ENCODE results near the gene KCNQ5. TPM values are rescaled to one million over a fixed set of nuclear protein-coding genes. Genes with fewer than 3 reads are reported as not detected.

Gene KCNQ5
- total and polyA plus RNA-seq, 2 of the 8 experiments (the other 6 are each of a cell fraction or from before 2014, with no cell fraction given): 0.83 to 1.2 TPM

DNA sequence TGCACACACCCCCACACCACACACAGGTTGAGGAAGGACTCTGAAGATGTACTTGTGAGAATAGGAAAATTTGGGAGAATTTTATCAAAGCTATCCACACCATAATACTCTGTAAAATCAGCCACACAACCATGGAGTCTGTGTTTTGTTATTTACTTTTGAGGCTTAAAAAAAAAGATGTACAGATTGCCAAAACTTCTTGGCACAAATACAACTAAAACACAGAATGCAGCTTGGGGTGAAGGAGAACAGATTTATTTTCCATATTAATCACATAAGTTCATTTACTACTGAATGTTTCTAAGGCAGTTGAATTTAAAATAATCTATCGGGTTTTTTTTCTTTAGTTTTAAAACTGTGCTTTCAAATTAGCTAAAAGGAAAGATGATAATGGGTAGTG, 32.8 kb upstream of the KCNQ5 start:
- Histone ChIP-seq H2BK20ac (ENCODE audit: low read length) (no peak overlapping the region), H4K8ac (ENCODE audit: extremely low read depth, insufficient read depth, low read length) (no peak overlapping the region), H2BK12ac (ENCODE audit: low read depth, low read length) (no peak overlapping the region), H3K9me3 (ENCODE audit: insufficient read depth in 2 of 2, low read depth in 1 of 2, low read length in 1 of 2) (no peaks in the 10 kb centered on the region), H3K79me1 (ENCODE audit: low read depth, low read length) (no peaks in the 10 kb centered on the region), H4K20me1 (replicated peaks in 1 of 2; ENCODE audit: control insufficient read depth in 1 of 2, insufficient read depth in 2 of 2, low read length in 2 of 2) (no peaks in the 10 kb centered on the region), H4K91ac (replicated peaks; ENCODE audit: insufficient read length, low read length) (no peak overlapping the region), H3K4me1 (replicated peaks in 1 of 4; ENCODE audit: control insufficient read depth in 3 of 4, insufficient read depth in 4 of 4, low read length in 3 of 4) (no peaks in the 10 kb centered on the region), H3K23me2 (ENCODE audit: low read depth, low read length) (no peaks in the 10 kb centered on the region), H3K9ac (replicated peaks in 1 of 4; ENCODE audit: extremely low read depth in 1 of 4, low read depth in 3 of 4, low read length in 3 of 4) (no peak overlapping the region), H3K36me3 (ENCODE audit: control insufficient read depth in 2 of 4, insufficient read depth in 4 of 4, low read length in 3 of 4) (no peaks in the 10 kb centered on the region), H3K4ac (replicated peaks; ENCODE audit: insufficient read length, low read depth, low read length) (no peak overlapping the region), H3K18ac (ENCODE audit: extremely low read depth, low read length) (no peak overlapping the region), H3K27ac (ENCODE audit: low read depth, low read length) (no peak overlapping the region), H3K23ac (ENCODE audit: insufficient read length) (no peak overlapping the region), H2AFZ (ENCODE audit: low read length) (no peak overlapping the region), H3K4me3 (ENCODE audit: extremely low read depth in 1 of 4, insufficient read depth in 2 of 4, low read depth in 3 of 4, low read length in 4 of 4) (no peak overlapping the region), H3K56ac (replicated peaks; ENCODE audit: insufficient read length, low read depth, low read length) (no peak overlapping the region), H3K14ac (ENCODE audit: insufficient read length) (no peak overlapping the region), H2BK120ac (replicated peaks; ENCODE audit: low read depth, low read length) (no peak overlapping the region), H2BK5ac (ENCODE audit: low read depth, low read length) (no peak overlapping the region), H3K4me2 (ENCODE audit: insufficient read depth in 1 of 2, low read depth in 2 of 2, low read length in 2 of 2) (no peak overlapping the region), H3K27me3 (replicated peaks in 1 of 4; ENCODE audit: control insufficient read depth in 3 of 4, extremely low read depth in 1 of 4, insufficient read depth in 3 of 4, low read length in 3 of 4) (no peaks in the 10 kb centered on the region), H2BK15ac (ENCODE audit: low read length) (no peak overlapping the region), H4K5ac (ENCODE audit: insufficient read length, low read depth, low read length) (no peak overlapping the region), H3K79me2 (ENCODE audit: control insufficient read depth in 1 of 2, insufficient read depth in 2 of 2, low read length in 2 of 2) (no peaks in the 10 kb centered on the region), H2AK5ac (ENCODE audit: low read depth, low read length) (no peak overlapping the region)
- 100% methylated on average over 1 of the region's 1 CpG; no CpG with 5 or more reads in 1 of the 2 experiments for WGBS, 2 experiments (ENCODE audit: extremely low coverage in 1 of 2, insufficient coverage in 1 of 2, insufficient read length in 1 of 2, insufficient replicate concordance in 2 of 2, low coverage in 1 of 2, low lambda C conversion rate in 2 of 2, missing lambda C conversion rate in 1 of 2)
- ChIA-PET CTCF (ENCODE audit: partially characterized antibody) (interaction anchor here (0.8 to 3.1 kb wide), 13 partner anchors 8 to 720 kb away, joined by 3 to 18 read pairs (median 4); no protein-coding TSS in a partner anchor), POLR2A (ENCODE audit: partially characterized antibody) (no interaction called here)
- DNase-seq (ENCODE audit: low read depth in 1 of 2, low spot score in 2 of 2) (no peak), FAIRE-seq (no peak)
- TF ChIP-seq CTBP2 (IDR thresholded peaks at IDR 0.05; ENCODE audit: borderline replicate concordance, insufficient read depth, insufficient read length, low read length): no peak
- TF ChIP-seq, protein P1, sequence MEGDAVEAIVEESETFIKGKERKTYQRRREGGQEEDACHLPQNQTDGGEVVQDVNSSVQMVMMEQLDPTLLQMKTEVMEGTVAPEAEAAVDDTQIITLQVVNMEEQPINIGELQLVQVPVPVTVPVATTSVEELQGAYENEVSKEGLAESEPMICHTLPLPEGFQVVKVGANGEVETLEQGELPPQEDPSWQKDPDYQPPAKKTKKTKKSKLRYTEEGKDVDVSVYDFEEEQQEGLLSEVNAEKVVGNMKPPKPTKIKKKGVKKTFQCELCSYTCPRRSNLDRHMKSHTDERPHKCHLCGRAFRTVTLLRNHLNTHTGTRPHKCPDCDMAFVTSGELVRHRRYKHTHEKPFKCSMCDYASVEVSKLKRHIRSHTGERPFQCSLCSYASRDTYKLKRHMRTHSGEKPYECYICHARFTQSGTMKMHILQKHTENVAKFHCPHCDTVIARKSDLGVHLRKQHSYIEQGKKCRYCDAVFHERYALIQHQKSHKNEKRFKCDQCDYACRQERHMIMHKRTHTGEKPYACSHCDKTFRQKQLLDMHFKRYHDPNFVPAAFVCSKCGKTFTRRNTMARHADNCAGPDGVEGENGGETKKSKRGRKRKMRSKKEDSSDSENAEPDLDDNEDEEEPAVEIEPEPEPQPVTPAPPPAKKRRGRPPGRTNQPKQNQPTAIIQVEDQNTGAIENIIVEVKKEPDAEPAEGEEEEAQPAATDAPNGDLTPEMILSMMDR (IDR thresholded peaks at IDR 0.05; ENCODE audit: control extremely low read depth in 1 of 3, insufficient read depth in 1 of 3, low read depth in 1 of 3, low read length in 3 of 3): no peak
- TF ChIP-seq FOSL1 (IDR thresholded peaks at IDR 0.05; ENCODE audit: insufficient read depth, low read depth, low read length): no peak
- TF ChIP-seq, protein P2, sequence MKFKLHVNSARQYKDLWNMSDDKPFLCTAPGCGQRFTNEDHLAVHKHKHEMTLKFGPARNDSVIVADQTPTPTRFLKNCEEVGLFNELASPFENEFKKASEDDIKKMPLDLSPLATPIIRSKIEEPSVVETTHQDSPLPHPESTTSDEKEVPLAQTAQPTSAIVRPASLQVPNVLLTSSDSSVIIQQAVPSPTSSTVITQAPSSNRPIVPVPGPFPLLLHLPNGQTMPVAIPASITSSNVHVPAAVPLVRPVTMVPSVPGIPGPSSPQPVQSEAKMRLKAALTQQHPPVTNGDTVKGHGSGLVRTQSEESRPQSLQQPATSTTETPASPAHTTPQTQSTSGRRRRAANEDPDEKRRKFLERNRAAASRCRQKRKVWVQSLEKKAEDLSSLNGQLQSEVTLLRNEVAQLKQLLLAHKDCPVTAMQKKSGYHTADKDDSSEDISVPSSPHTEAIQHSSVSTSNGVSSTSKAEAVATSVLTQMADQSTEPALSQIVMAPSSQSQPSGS (IDR thresholded peaks at IDR 0.05; ENCODE audit: low read length): no peak
- no peak for TF ChIP-seq RNF2 (IDR thresholded peaks at IDR 0.05; ENCODE audit: borderline replicate concordance, low read depth, low read length, missing control alignments, poor library complexity, severe bottlenecking)
- TF ChIP-seq KDM1A (IDR thresholded peaks at IDR 0.05; ENCODE audit: borderline replicate concordance, low read length): no peak
- no peak for TF ChIP-seq SAP30 (IDR thresholded peaks at IDR 0.05; ENCODE audit: insufficient read depth, insufficient replicate concordance, low read length)
- TF ChIP-seq HDAC6 (IDR thresholded peaks at IDR 0.05; ENCODE audit: low read depth, low read length): no peak
- no peak for TF ChIP-seq ZNF274 (IDR thresholded peaks at IDR 0.05; ENCODE audit: borderline replicate concordance, extremely low read depth, low read length)

Data from H1 (cell line).